GM23338 (cell line): ENCODE results near the gene WSCD2. TPM values are rescaled to one million over a fixed set of nuclear protein-coding genes. Genes with fewer than 3 reads are reported as not detected.

Source experiments
- ATAC-seq: fragments of 200-7000 bp; cut with Tn5 transposase; 3 replicates; pipeline ENCODE4 v1.9.1; 2020
- DNase-seq: peaks from one replicate; pipeline ENCODE4 v3.0.0-alpha.2; 2015; ENCODE audit warnings: low spot score
- H2AFZ ChIP-seq: fragments of 200-600 bp; sonication (generic); 2 replicates; pipeline ENCODE4 v1.8.0; 2016; ENCODE audit warnings: antibody characterized with exemption, mild to moderate bottlenecking, moderate library complexity
- H3F3A ChIP-seq: fragments of 200-600 bp; sonication (generic); replicated peaks from 2 replicates; pipeline ENCODE4 v1.8.0; 2017; ENCODE audit warnings: antibody characterized with exemption, mixed run types, low read depth
- H3K27ac ChIP-seq: fragments of 200-600 bp; sonication (generic); 2 replicates; pipeline ENCODE4 v1.6.1; 2016; ENCODE audit warnings: low read depth
- H3K27me3 ChIP-seq: fragments of 200-600 bp; sonication (generic); 2 replicates; pipeline ENCODE4 v1.8.0; 2016; ENCODE audit warnings: mild to moderate bottlenecking, mixed run types, moderate library complexity; ENCODE audit not compliant: insufficient read depth
- H3K36me3 ChIP-seq: fragments of 200-600 bp; sonication (generic); 2 replicates; pipeline ENCODE4 v1.8.0; 2016; ENCODE audit warnings: mild to moderate bottlenecking; ENCODE audit not compliant: insufficient read depth
- H3K4me1 ChIP-seq: fragments of 200-600 bp; sonication (generic); 2 replicates; pipeline ENCODE4 v1.8.0; 2016; ENCODE audit warnings: mild to moderate bottlenecking, moderate library complexity; ENCODE audit not compliant: insufficient read depth
- H3K4me2 ChIP-seq: fragments of 200-600 bp; sonication (generic); 2 replicates; pipeline ENCODE4 v1.7.1; 2017; ENCODE audit warnings: mixed run types
- H3K4me3 ChIP-seq: fragments of 200-600 bp; sonication (generic); 2 replicates; pipeline ENCODE4 v1.6.1; 2016; ENCODE audit warnings: mixed run types
- H3K79me2 ChIP-seq: fragments of 200-600 bp; sonication (generic); replicated peaks from 2 replicates; pipeline ENCODE4 v1.8.0; 2017; ENCODE audit warnings: mild to moderate bottlenecking; ENCODE audit not compliant: insufficient read depth
- H3K9me2 ChIP-seq: fragments of 200-600 bp; sonication (generic); 2 replicates; pipeline ENCODE4 v1.8.0; 2017; ENCODE audit not compliant: insufficient read depth
- H4K20me1 ChIP-seq: fragments of 200-600 bp; sonication (generic); replicated peaks from 2 replicates; pipeline ENCODE4 v1.8.0; 2017; ENCODE audit warnings: mild to moderate bottlenecking; ENCODE audit not compliant: insufficient read depth
- H3K27ac Mint-ChIP-seq: 2 replicates; pipeline ENCODE4 v1.8.0; 2020; ENCODE audit warnings: inconsistent platforms, mild to moderate bottlenecking, moderate library complexity, mixed read lengths
- H3K27me3 Mint-ChIP-seq: 3 replicates; pipeline ENCODE4 v1.8.0; 2022; ENCODE audit warnings: low read depth, mild to moderate bottlenecking, moderate library complexity, mixed read lengths, inconsistent platforms; ENCODE audit not compliant: insufficient read depth, poor library complexity
- H3K36me3 Mint-ChIP-seq: 3 replicates; pipeline ENCODE4 v1.8.0; 2021; ENCODE audit warnings: low read depth, mild to moderate bottlenecking, inconsistent platforms, moderate library complexity, mixed read lengths
- H3K4me1 Mint-ChIP-seq: 3 replicates; pipeline ENCODE4 v1.8.0; 2020; ENCODE audit warnings: mild to moderate bottlenecking, inconsistent platforms, mixed read lengths
- H3K4me3 Mint-ChIP-seq: 3 replicates; pipeline ENCODE4 v1.8.0; 2021; ENCODE audit warnings: moderate library complexity, mild to moderate bottlenecking, inconsistent platforms, mixed read lengths
- H3K9me3 Mint-ChIP-seq: 3 replicates; pipeline ENCODE4 v1.8.0; 2020; ENCODE audit warnings: moderate library complexity, mild to moderate bottlenecking, inconsistent platforms, mixed read lengths
- ETS1 ChIP-seq: IDR thresholded peaks from 2 replicates; pipeline ENCODE4 v1.6.1; 2016; ENCODE audit warnings: antibody characterized with exemption
- REST ChIP-seq: IDR thresholded peaks from one replicate; pipeline ENCODE4 v1.6.1; 2018; ENCODE audit warnings: antibody characterized with exemption; ENCODE audit not compliant: unreplicated experiment
- ZNF462 ChIP-seq: fragments of 250-450 bp; sonication (Bioruptor Pico); IDR thresholded peaks from 2 replicates; pipeline ENCODE4 v1.5.0; 2020; ENCODE audit warnings: mild to moderate bottlenecking, moderate library complexity
- polyA plus RNA-seq: library from polyadenylated mRNA; unstranded; fragments of >200 nt; fragmentation: Nextera tagmentation; extraction: Ambion mirVana; gene quantifications from 2 replicates; pipeline ENCODE4 v1.2.1, GENCODE V29; 2016
- total RNA-seq: library from RNA; depleted of rRNA; stranded (reverse); fragments of >200 nt; shearing (Covaris generic); gene quantifications from 2 replicates; pipeline ENCODE4 v1.2.3, GENCODE V29; 2014

WSCD2 gene
- total and polyA plus RNA-seq, 2 experiments from 2014 or later = 0.66 to 3.1 TPM

GRCh38 chr12:108205864-108206263 is 76.8 kb downstream of the WSCD2 start:
- no peaks in the 10 kb centered on the region for H3K9me2 ChIP-seq
- ATAC-seq = no peak
- TF ChIP-seq ZNF462 (CRISPR knock-in tag) (no peak), ETS1 (no peak), REST (no peak)

More at GRCh38 chr12:108205864-108206263, 76.8 kb downstream of the WSCD2 start:
- no peaks in the 10 kb centered on the region for H3K79me2 ChIP-seq
- no peak overlapping the region for H3K27ac Mint-ChIP-seq
- peaks cover 8% of the 10 kb centered on the region for H3K27me3 Mint-ChIP-seq
- H3K4me3 ChIP-seq = no peak overlapping the region
- H2AFZ ChIP-seq = no peak overlapping the region
- DNase-seq = no peak
- no peaks in the 10 kb centered on the region for H3K27me3 ChIP-seq
- no peaks in the 10 kb centered on the region for H3F3A ChIP-seq
- peaks cover 6% of the 10 kb centered on the region for H3K4me1 ChIP-seq
- no peaks in the 10 kb centered on the region for H4K20me1 ChIP-seq
- H3K36me3 ChIP-seq = no peaks in the 10 kb centered on the region
- H3K4me1 Mint-ChIP-seq = peaks cover 24% of the 10 kb centered on the region
- peaks cover 4% of the 10 kb centered on the region; the same call in 2 of the 3 replicates for H3K9me3 Mint-ChIP-seq
- H3K4me2 ChIP-seq = no peak overlapping the region
- H3K36me3 Mint-ChIP-seq = peaks cover 8% of the 10 kb centered on the region; the same call in 2 of the 3 replicates
- no peak overlapping the region for H3K27ac ChIP-seq
- no peak overlapping the region for H3K4me3 Mint-ChIP-seq
